Activated CD8-positive, alpha-beta memory T cell treated with anti-CD3 and anti-CD28 coated beads for 24 hours (primary cell): ENCODE measurements around the gene CROCC.
"Not testable (repeated sequence)": the region's sequence is repeated elsewhere in the genome, so short reads cannot be mapped to it uniquely, and the experiment has no call there.

Experiments used
- DNase-seq: peaks from one replicate; pipeline ENCODE4 v3.0.0-alpha.2; 2020

The CROCC gene, protein sequence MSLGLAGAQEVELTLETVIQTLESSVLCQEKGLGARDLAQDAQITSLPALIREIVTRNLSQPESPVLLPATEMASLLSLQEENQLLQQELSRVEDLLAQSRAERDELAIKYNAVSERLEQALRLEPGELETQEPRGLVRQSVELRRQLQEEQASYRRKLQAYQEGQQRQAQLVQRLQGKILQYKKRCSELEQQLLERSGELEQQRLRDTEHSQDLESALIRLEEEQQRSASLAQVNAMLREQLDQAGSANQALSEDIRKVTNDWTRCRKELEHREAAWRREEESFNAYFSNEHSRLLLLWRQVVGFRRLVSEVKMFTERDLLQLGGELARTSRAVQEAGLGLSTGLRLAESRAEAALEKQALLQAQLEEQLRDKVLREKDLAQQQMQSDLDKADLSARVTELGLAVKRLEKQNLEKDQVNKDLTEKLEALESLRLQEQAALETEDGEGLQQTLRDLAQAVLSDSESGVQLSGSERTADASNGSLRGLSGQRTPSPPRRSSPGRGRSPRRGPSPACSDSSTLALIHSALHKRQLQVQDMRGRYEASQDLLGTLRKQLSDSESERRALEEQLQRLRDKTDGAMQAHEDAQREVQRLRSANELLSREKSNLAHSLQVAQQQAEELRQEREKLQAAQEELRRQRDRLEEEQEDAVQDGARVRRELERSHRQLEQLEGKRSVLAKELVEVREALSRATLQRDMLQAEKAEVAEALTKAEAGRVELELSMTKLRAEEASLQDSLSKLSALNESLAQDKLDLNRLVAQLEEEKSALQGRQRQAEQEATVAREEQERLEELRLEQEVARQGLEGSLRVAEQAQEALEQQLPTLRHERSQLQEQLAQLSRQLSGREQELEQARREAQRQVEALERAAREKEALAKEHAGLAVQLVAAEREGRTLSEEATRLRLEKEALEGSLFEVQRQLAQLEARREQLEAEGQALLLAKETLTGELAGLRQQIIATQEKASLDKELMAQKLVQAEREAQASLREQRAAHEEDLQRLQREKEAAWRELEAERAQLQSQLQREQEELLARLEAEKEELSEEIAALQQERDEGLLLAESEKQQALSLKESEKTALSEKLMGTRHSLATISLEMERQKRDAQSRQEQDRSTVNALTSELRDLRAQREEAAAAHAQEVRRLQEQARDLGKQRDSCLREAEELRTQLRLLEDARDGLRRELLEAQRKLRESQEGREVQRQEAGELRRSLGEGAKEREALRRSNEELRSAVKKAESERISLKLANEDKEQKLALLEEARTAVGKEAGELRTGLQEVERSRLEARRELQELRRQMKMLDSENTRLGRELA (N-terminal part only)

DNA sequence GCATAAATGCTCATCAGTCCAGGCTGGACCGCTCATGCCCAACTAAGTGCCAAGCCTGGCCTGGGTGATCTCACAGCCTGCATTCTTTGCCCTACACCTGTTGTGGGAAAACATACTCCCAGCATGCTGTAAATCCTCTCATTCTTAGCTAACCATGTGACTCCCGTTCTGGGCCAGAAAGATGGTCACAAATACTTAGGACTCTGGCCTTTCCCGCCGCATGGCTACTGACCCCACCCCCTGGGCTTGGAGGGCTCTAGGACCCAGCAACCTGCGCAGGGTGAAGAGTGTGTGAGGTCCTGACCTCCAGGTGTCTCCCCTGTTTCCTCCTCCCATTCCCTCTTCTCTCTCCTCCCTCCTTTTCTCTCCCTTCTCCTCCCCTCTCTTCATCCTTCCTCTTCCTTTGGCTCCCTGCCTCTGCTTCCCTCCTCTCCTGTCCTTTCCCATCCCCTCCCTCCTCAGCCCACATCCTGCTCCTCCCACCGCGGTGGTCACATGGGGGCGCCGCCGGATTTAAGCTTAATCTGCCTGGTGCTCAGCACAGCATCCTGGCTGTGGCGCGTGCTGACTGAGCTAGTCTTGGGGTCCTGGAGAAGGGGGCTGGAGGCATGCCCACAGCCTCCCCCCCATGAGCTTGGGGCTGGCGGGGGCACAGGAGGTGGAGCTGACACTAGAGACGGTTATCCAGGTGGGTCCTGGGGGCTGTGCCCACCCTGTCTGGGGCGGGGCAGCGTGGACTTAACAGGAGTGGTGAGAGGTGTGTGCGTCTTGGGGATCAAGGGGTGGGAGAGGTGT lies at the start of gene CROCC:
TSS of gene CROCC (plus strand) at position 541 of the 795 bp plus-strand sequence. CDS start at position 629, 88 bp downstream.
- DNase-seq = peak; percentile 79

DNA sequence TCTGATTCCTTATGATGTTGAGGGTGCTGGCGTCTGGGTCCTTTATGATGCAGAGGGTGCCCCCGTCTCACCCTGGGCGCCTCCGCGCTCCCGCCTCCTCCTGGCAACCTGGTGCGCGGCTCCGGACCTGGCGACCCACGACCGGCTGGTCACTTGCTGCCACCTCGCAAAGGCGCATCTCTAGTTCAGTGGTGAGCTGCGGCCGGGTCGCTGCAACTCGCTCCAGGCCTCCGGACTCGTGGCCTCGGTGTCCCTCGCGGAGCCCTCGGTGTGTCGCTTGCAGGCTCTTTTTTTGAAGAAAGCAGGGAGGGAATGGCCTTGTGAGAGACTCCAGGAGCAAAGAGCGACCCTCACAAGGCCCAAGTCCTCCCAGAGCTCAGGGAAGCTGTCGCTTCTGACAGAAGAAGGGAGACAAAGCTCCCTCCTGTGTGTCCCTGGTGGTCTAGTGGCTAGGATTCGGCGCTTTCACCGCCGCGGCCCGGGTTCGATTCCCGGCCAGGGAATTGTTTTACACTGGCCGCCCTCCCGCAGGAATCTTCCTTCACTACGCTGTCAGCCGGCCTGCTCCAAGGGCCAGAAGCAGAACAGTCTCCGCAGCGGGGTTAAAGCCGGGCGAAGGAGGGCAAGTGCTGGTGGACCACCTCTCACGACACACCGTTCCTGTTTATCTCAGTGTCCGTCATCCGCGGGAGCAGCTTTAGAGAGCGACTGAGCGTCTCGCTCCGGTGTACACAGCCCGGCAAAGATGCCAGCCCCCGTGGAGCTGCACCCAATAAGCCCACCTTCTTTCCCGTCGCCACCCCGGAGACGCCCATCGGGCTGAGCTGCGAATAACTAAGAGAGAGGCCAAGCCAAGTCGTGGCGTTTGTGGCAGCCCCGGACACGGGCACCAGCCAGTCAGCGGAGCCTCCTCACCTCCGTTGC lies 49.3 kb upstream of the CROCC start:
- DNase-seq = peak; percentile 87

DNA sequence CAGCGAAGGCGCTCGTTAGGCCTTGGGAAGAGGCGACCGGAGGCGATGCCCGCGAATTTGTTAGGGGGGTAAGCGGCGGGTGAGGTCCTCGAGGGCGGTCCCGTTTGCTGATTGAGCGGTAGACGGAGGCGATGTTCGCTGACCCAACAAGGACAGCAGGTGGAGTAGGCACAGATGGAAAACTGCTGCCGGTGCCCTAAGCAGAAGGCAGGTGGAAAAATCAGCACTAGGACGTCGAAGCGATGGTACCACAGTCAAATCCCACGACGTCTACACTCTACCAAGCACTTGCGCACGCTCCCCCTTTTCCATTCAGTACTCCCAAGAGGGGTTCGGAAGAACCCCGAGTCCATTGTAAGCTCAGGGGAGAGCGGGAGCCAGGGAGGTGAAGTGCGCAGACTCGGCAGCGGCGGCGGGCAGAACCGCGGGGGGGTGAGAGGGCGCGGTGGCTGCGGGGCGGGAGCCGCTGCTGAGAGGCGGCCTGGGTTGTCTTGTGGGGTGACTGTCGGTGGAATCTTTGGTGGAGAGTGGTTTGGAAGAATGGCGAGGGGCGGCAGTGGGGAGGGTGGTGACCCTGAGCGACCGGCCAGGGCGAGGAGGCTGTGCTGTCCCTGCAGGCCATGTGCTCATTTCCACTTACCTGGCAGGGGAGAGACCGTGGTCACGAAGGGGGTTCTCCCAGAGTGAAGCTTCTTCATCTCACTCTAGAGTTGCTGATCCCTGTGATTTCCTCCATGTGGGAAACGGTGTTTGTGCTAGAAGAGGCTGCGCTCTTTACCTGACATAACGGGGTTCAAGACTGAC lies 48.5 kb upstream of the CROCC start:
- DNase-seq = peak; percentile 81

DNA sequence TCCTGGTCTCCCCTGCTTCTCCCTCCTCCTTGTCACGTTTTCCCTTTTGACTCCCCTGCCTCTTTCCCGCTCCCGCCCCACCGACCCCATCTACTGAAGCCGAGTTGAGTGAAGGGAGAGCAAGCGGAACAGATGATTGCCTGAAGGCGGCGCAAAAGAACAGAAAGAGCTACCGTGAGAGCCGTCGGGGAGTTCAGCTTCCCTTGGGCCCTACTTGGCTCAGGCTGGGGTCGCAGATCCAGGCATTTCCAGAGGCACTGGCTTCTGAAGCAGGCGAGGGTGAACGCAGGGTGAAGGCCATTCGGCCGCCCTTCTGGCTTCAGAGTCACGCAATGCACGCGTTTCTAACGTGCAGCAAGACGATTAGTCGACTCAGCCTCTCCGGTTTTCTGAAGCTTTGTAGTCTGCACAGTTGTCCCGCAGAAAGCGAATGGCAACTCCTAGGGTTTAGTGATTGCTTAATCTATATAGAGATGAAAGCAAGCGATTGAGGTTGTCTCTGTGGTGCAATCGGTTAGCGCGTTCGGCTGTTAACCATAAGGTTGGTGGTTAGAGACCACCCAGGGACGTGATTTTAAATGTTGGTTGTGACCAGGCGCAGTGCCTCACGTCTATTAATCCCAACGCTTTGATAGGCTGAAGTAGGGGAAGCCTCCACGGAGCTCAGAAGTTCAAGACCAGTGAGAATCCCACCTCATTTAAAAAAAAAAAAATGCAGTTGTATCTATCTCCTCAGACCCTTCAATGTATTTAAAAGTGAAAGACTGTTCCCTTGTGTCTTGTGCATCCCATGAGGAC lies 46.6 kb upstream of the CROCC start:
- DNase-seq = not testable (repeated sequence)

DNA sequence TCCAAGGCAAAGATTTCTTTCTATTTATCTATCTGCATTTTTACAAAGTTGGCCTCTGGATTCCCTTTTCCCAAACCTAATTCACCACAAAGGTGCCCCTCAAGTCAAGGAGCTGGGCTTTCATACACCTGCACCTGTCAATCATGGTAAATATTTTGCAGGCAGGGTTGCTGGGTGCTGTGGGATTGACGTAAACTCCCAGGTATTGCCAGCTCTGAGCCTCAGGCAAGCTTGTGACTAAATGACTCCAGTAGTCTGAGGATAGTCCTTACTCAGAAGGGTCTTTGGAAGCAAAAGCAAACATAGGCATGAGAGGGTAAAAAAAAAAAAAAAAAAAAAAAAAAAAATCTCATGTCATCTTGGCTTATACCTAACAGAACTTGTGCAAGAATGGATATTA lies 40.0 kb upstream of the CROCC start:
- DNase-seq = peak; percentile 13

DNA sequence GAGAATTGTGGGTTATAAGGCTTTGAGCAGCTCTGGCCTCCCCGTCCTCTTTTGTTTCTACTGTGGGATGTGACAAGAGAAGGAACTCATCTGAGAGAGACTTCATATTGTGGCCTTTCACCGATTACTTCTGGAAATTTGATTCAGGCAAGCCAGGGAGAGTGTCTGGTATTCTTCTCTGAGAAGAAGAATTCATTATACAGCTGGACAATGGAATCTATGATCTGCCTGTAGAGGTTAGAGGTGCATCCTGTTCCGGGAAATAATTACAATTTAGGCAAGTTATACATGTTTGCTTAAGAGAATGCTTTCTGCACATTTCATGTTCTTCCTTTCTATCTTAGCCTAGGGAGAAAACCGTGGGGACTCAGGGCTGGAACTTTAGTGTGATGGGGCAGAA lies 38.7 kb upstream of the CROCC start:
- DNase-seq = no peak

DNA sequence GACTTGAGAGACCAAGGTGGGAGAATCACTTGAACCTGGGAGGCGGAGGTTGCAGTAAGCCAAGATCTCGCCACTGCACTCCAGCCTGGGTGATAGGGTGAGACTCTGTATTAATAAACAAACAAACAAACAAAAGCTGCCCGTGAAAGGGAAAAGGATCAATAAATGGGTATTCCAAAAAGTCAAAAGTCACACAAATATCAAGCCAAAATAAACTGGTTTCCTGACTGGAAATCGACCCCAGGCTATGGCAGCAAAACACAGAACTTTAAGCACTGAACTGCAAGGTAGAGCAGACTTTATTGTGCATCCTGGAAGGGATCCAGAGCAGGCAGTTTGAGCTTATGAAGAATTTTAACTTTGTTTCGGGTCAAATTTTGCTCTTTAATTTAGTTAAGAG lies 37.2 kb upstream of the CROCC start:
- not testable (repeated sequence) for DNase-seq

DNA sequence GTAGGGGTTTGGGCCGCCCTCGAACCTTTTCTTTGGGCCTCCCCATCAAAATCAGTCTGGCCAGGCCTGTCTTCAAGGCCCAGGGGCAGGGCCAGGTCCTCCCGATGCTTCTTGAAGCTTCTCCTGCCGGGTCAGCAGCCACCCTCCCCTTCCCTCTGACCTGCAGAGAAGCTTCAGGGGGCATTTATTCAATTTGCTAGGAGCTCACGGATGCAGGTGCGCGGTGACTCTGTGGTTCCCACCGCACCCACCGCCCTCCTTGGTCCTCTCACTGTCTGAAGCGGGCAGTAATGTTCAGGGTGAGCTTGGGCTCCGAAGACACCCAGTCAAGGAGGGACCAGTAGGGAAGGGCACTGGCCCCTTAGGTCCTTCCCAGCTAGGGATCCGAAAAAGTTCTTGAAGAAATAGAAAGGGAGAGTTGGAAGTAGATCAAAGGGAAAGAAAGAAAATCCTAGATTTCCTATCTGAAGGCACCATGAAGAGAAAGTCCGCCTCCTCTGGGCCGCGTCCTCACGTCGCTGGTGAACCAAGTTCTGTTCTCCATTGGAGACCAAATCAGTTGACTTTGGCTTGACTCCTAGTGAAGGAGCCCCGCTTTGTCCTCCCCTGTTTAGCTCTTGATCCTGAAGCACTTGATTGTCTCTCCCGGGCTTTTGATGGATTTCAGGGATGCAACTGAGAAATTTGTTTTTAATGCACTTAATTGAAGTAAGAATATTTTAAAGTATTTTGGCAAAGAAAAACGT lies 34.7 kb upstream of the CROCC start:
- no peak for DNase-seq

DNA sequence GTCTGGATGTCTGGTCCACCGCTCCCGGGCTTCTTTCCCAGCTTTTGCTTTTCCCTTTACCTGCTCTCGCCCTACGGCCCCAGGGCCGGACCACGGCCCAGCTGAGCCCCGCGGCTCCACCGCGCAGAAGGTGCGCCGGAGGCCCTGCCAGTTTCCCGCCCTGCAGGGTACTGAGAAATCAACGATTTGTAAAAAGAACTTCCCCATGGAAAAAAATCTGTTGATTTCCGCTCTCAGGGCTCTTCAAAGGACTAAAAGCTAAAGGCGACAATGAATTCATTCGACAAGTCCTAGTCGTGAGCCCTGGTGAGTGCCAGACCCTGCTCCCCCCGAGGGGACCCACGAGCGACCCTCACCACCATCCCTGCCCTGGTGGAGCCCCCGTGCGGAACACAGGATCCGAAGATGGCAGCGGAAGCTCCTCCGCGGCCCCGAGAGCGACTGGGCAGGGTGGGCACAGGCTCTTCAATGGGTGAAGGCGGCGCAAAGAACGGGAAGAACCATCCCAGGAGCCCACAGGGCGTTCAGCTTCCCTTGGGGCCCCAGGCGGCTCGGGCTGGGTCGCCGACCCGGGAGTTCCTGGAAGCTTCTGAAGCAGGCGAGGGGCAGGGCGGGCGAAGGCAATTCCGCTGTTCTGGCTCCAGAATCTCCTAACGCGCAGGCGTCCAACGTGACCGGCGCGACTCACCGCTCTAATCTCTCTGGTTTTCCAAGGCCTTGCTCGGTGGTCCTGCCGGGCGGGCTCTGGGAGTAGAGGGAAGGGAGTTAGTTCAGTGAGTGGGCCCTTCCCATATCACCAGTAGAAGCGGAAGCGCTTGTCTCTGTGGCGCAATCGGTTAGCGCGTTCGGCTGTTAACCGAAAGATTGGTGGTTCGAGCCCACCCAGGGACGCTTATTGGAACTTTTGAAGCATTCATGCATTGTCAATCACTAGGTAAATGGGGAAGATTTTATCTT lies 32.6 kb upstream of the CROCC start:
- peak; percentile 92 for DNase-seq

DNA sequence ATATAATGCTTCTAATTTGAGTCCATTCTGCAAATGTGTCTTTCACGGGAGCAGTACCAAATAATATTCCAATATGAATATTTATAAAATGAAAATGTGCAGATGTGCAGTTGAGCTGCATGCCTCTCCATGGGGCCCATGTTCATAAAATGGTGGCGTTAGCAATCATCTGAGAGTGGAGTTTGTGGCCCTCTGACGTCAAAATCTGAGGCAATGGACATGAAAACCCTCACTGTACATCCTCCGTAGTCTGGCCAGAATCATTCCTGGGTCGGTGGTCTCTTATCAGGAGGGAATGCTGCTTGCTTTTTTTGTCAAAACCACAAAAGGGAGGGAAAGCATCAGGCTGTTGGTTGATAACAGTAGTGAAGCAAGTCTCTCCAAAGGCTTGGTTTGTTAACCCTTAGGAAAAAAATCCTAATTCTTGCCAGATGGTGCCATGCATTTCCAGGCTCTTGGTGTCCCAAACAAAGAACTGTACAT lies 31.2 kb upstream of the CROCC start:
- not testable (repeated sequence) for DNase-seq

DNA sequence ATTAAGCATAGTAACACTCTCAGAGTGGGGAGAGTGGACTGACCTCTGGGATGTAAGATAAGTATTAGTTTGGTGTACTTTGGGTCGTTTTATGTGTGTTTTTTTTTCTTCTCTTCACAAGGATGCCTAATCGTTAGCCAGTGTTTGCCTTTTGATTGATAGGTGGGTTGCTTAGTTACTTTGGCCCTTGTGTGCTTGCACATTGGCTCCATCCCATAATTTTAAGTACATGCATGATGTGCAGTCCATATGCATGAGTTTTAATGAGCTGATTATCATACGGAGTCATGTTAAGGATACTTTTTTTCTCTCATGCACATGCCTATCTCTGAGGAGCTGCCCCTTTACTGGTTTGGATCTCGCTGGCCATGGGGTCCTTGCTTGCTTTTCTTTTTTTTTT lies 30.7 kb upstream of the CROCC start:
- DNase-seq = not testable (repeated sequence)

DNA sequence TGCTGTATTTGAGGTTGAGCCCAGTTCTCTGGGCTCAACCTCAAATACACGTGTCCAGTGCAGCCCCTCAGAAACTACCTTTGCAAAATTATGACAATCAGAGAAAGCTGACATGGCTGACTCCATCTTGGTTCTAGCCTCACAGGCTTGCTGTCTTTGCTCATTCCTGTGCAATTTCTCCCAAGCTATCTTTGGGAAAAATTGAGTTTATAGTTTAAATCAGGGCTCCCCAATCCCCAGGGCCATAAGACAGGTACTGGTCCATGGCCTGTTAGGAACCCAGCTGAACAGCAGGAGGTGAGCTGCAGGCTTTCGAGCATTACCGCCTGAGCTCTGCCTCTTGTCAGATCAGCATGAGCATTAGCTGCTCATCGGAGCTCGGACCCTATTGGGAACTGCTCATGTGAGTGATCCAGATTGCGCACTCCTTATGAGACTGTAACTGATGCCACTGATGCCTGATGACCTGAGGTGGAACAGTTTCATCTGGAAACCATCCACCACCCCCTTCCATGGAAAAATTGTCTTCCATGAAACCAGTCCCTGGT lies 28.7 kb upstream of the CROCC start:
- DNase-seq = not testable (repeated sequence)

DNA sequence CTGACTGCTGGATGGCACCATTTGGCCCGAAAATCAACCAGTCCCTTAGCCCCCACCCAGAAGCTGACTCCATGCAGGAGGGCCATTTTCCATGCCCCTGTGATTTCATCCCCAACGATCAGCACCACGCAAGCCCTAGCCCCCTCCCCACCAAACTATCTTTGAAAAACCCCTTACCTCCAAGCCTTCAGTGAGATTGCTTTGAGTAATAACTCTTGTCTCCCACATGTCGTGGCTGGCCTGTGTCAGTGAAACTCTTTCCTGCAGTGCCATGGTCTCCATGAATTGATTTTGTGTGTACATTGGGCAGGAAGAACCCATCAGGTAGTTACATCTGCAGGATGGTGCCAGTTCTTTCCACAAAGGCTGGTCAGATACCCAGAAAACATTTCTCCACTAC lies 27.9 kb upstream of the CROCC start:
- not testable (repeated sequence) for DNase-seq

DNA sequence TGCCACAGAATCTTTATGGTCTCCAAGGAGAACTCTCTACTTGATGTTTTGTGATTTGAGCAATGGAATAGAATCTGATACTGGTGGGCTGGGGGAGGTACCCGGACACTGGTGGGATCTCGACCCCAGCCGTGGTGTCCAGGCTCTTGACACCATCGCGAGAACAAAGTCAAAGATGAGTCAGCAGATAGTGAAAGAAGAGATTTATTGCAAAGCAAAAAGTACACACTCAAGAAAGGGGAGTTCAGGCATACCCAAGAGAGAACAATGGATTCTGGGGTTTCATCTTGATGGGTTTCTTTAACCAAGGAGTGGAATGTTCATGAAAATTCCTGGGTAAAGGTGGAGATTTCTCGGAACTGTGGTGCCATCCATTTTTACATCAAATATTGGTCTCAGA lies 27.4 kb upstream of the CROCC start:
- DNase-seq = not testable (repeated sequence)

DNA sequence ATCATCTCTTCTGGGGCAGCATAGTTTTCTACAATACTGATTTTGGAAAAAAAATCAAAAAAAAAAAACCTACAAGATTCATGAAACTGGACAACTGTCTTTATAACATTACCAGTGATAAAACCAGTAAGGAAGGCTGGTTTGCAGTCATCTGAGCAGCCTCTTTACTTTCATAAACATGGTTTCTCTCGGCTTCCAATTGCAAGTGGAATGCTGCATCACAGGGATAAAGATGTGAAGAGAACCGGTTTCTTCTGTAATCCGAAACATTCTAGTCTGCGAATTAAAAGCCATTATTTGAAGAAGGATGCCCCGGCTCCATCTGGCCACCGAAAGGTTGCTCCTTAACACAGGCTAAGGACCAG lies 26.5 kb upstream of the CROCC start:
- not testable (repeated sequence) for DNase-seq

DNA sequence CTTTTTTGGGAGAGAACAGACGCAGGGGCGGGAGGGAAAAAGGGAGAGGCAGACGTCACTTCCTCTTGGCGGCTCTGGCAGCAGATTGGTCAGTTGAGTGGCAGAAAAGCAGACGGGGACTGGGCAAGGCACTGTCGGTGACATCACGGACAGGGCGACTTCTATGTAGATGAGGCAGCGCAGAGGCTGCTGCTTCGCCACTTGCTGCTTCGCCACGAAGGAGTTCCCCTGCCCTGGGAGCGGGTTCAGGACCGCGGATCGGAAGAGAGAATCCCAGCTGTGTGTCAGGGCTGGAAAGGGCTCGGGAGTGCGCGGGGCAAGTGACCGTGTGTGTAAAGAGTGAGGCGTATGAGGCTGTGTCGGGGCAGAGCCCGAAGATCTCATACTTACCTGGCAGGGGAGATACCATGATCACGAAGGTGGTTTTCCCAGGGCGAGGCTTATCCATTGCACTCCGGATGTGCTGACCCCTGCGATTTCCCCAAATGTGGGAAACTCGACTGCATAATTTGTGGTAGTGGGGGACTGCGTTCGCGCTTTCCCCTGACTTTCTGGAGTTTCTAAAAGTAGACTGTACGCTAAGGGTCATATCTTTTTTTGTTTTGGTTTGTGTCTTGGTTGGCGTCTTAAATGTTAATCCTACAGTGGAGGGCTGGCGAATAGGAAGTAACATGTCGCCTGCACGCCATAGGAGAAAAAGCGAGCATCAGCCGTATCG lies 26.0 kb upstream of the CROCC start, which contains the start of gene RNU1-2:
TSS of gene RNU1-2 (plus strand) at position 383 of the 718 bp plus-strand sequence.
- peak; percentile 97 for DNase-seq
